GM18505 (cell line): ENCODE measurements around the gene NARS2.

Experiments
- ATAC-seq: cut with Tn5 transposase; IDR thresholded peaks from one replicate; pipeline ENCODE4 v1.9.1; 2021; ENCODE audit not compliant: unreplicated experiment
- POLR2A ChIP-seq: IDR thresholded peaks from 4 replicates; pipeline ENCODE4 v1.6.1; 2011; ENCODE audit warnings: borderline replicate concordance; ENCODE audit not compliant: insufficient read depth, insufficient read length; ENCODE audit errors: extremely low read depth

The NARS2 gene

DNA sequence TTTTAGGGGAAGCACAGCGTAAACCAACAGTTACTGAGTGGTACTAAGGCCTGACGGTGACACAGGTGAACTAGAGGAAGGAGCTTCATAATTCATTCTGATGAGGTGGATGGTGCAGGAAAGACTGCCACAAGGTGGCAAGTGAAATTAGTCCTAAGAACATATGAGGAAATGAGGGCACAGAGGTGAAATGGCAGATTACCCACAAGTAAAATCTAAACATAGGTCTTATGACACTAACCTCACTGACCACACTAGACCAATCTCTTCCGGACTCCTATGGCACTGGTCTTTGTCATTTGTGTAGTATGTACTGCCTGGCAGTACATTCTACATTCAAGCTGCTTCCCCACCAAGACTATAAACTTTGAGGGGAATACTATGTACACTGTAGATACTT is 177.3 kb downstream of the NARS2 start:
- ATAC-seq: peak; percentile 79
- no peak for TF ChIP-seq POLR2A

DNA sequence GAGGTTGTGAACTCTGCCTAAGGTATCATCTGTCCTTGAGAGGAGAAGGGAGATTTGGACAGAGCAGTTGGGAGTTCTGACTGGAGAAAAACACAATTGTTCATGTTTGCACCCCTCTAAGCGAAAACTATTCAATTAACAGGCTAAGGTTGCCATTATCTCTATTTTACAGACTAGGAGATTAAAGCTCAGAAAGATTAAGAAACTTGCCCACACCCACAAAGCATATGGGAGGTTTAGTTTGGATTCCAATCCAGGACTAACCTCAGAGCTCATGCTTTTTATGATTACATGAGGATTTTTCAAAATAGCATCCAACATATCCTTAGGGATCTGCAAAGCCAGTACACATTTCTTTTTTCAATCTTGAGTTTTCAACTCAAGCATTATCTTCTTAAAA is 179.1 kb downstream of the NARS2 start:
- TF ChIP-seq POLR2A: no peak
- ATAC-seq: no peak

DNA sequence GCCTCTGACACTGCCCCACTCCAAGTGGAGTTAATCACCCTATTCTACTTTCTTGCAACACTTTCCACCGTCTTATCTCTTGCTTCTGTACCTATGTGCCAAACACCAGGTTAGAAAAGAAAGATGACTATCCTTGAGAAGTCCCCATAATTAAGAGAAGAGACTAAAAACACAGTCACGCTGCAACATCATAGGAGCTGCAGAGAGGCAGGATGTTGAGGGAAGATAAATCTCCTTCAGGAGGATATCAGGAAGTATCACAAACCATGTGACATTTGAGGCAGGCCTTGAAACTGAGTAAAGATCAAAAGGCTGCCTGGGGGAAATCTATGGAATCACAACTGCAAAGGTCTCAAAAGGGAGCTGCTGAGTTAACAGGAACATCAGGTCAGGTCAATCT is 181.8 kb downstream of the NARS2 start:
- no peak for TF ChIP-seq POLR2A
- ATAC-seq: no peak

DNA sequence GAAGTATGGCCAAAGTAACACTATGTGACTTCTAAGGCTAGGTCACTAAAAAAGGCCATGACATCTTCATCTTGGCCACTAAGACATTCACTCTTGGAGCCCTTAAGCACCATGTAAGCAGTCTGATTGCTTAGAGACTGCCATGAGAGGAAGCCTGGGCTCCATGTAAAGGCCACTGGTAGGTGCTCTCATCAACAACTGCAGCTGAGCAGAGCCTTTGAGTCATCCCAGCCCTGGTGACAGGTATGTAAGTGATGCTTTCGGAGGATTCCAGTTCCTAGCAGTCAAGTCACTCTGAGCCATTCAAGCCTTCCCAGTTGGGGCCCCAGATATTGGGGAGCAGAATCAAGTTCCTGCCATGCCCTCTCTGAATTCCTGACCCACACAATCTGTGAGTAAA is 183.2 kb downstream of the NARS2 start:
- no peak for ATAC-seq
- TF ChIP-seq POLR2A: no peak

DNA sequence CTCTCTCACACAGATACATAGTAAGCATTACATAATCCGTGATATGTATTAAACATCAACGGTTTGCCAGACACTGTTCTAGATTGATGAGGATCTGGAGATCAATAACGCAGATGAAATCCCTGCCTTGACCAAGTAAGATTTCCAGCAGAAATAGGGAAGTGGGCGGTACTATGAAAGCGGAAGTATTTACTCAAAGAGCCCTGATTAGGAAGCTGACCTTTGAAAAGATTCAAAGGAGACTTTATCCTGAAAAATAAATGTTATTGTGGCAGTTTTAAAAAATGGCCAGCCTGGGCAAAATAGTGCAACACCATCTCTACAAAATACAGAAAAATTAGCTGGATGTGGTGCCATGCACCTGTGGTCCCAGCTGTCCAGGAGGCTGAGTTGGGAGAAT is 183.9 kb downstream of the NARS2 start:
- no peak for ATAC-seq
- TF ChIP-seq POLR2A: no peak

DNA sequence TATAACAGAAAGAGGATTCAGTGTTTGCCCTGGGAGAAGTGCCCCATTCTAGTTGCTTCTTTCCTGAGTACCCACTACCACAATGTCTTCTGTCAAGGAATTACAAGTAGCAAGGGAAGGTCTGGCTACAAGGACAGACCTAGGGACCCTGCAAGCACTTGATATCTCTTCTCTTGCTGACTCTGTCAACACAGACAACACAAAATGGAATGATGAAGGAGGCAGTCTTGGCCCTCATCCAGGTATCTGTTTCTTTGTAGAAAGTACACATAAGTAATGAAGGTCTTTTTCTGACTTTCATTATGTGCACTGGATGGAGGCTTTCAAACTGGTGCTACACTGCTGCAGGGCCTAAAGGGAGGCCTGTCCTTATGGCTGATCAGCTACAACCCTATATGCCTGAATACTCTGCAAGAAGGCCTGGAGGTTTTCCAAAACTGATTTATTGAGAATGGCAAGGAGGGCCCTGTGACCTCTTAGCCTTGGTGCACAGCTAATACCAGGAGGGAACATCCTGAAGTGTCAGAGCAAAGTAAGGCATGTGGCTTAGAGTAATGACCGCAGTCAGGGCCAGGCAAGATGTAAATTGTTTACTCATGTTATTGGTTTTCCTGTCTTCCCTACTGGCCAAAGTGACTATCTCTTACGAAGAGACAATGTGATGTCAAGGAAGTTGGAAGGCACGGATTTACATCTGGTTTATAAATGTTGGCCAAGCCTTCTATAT is 188.3 kb downstream of the NARS2 start:
- no peak for ATAC-seq
- no peak for TF ChIP-seq POLR2A
